Medulla oblongata (tissue), 1 donor: ENCODE results near the gene CDH4.

Experiments used
- DNase-seq: peaks from one replicate; pipeline ENCODE4 v3.0.0-alpha.2; 2015; ENCODE audit errors: extremely low spot score

CDH4 gene

DNA sequence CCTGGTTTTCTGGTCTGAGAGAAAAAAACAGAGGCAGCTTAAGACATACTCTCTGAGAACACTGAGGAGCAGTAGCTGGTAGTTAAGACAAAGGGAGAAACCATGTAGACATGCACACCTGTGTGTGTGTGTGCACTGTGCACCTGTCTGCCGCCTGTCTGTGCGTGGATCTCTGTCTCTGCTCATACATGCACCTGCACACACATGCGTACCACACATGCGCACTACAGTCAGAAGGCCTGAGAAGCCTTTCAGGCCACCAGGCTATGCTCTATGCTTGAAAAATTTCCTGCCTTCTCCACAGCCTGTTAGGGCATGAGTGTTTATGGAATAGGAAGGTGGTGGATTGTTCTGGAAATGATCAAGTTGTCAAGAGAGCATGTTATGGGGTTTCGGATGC, 103.5 kb downstream of the CDH4 start:
- DNase-seq: no peak

- no peak for DNase-seq
Measured at GRCh38 chr20:61356196-61356595, 104.1 kb downstream of the CDH4 start.

GRCh38 chr20:61357119-61357518, 105.1 kb downstream of the CDH4 start:
- DNase-seq: no peak

- DNase-seq: no peak
Measured at GRCh38 chr20:61359254-61359653, 107.2 kb downstream of the CDH4 start.

GRCh38 chr20:61360296-61360695, 108.2 kb downstream of the CDH4 start:
- no peak for DNase-seq

DNA sequence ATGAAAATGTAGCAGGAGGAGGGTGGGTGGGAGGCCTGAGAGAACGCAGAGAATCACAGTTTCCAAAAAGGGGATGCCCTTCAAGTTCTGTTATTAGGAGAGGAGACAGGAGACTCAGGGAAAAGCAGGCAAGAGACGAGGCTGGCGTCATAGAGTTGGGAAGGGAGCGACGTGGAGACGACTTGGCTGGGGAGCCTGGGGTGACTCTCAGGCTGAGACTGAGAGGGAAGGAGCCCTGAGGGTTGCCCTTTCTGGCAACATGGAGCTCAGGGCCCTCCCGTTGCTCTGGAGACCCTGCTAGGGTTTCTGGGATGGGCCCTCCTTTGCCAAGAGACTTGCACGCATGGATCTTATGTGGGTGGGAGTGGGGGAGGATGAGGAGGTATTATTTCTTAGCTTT, 108.9 kb downstream of the CDH4 start:
- DNase-seq: no peak

DNA sequence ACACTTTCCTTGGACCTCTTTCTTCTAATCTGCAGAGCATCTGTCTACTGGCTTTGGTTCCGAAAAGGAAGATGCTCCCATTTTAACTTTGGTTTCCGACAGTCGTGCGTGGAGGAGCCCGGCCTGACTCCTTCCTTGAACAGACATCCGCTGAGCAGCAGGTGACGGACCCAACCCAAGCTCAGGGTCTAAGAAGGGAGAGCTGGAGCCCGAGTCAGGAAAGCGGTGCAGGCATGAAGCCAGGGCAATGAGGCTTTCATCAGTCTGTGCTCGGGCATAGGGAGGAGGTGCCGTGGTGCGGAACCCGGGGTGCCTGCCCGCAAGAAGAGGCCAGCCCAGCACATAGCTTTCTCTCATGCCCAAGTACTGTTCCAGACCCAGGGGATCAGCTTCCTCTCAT, 109.4 kb downstream of the CDH4 start:
- no peak for DNase-seq

DNA sequence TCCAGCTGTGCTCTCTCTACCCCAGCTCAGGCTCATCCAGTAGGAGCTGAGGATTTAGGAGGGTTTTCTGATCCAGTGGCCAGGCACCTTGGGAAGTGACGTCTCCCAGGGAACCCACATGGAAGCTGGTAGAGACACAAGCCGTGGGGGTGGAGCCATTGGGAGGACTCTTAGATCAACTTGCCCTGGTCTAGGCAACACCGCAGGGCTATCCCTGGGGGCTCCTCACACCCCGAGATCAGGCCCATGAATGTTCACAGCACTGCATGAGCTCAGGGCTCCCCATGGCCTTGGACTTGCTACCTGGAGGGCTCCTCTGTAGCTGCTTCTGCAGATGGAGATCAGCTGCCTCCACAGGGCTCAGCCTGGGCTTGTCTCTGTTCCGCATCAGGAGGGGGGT, 112.1 kb downstream of the CDH4 start:
- DNase-seq: no peak

GRCh38 chr20:61366914-61367313, 114.9 kb downstream of the CDH4 start:
- no peak for DNase-seq

- DNase-seq: no peak
Measured at GRCh38 chr20:61369731-61370520, 117.9 kb downstream of the CDH4 start.

- DNase-seq: peak; percentile 50
Measured at GRCh38 chr20:61370841-61371303, 118.8 kb downstream of the CDH4 start.

GRCh38 chr20:61371501-61372136, 119.6 kb downstream of the CDH4 start:
- no peak for DNase-seq

DNA sequence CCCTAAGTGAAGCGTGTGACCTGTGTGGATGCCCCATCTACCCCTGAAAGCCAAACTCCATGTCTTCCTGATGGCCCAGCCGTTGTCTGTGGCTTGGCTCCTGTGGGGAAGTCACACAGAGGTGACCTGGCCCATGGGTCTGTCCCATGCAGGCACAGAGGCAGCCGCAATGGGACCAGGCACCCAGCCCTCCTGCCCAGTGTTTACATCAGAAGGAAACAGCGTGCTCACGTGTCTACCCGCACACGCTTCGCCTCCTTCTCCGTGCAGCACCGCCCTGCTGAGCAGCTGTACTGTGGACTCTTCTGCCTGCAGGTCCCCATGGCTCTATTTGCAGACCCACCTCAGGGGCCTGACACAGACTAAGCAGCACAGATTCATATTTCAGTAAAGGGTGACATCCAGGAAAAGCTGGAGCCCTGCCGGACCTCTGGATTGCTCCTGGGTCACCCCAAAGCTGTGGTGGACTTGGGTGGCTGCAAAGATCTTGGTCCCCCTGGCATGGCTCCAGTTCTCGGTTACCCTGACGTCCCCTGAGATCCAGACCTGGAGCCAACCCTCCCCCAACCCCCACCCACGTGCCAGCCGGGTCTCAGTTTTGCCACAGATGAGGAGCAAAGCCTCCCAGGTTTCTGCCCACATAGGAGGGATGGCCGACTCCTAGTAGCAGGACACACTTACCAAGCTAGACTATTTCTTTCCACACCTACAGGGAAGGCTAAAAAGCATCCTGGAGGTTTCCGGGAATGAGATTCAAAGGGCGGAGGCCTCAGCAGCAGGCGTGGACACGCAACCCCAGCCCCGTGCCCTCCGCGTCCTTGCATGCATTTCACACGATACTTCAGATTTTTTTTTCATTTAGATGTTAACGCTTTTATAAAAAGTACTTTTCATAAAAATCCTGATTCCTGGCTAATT, 120.3 kb downstream of the CDH4 start:
- no peak for DNase-seq

GRCh38 chr20:61373055-61373399, 121.0 kb downstream of the CDH4 start:
- DNase-seq: no peak

DNA sequence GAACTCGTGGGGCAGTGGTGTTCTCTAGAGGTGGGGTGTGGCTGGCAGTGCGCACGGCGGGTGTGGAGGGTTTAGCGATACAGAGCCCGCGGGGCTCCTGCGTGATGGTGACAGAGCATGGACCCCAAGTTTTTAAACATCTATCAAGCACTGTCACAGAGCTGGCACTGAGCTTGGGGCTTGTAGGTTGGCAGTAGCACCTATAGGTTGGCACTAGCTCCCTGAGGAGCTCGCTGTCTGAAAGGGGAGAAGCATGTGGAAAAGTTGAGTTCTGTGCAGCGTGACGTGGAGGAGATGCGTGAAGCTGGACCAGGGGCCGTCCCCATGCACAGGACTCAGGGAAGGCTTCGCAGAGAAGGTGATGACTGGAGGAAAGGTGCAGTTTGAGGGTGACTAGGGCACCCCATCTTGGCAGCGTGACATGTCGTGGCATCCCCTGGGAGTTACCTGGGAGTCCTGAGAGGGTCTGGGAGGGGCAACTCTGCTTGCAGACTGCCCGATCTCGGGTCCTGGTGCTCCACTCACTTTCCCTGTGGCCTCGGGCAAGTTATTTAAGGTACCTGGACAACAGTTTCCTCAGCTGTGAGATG, 122.0 kb downstream of the CDH4 start:
- no peak for DNase-seq

GRCh38 chr20:61376541-61377240, 124.6 kb downstream of the CDH4 start:
- no peak for DNase-seq

DNA sequence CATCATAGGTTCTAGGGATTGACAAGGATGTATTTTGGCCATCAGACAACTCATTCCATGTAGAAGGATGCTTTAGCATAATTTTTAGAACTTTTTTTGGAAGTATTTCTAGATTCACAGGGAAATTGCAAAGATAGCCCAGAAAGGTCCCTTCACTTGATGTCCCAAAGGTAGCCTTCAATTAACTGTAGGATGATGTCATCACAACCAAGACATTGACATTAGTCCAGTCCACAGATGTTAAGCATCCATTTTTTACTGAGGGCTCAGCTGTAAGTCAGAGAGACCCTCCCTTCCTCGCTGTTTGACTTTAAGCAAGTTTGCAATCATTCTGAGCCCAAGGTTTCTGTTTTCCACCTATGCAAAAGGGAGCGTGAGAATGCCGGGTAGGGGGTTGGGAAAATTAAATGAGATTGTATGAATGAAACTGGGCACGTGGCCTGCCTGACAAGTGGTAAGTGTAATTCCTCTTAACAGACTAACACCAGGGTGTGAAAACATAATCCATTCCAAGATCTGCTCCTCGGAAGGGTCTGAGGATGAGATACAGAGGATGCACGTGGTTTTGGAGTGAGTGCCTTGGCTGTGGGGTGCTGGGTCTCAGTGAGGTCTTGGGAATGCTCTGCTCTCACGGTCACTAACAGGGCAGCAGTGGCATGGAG, 126.8 kb downstream of the CDH4 start:
- no peak for DNase-seq

DNA sequence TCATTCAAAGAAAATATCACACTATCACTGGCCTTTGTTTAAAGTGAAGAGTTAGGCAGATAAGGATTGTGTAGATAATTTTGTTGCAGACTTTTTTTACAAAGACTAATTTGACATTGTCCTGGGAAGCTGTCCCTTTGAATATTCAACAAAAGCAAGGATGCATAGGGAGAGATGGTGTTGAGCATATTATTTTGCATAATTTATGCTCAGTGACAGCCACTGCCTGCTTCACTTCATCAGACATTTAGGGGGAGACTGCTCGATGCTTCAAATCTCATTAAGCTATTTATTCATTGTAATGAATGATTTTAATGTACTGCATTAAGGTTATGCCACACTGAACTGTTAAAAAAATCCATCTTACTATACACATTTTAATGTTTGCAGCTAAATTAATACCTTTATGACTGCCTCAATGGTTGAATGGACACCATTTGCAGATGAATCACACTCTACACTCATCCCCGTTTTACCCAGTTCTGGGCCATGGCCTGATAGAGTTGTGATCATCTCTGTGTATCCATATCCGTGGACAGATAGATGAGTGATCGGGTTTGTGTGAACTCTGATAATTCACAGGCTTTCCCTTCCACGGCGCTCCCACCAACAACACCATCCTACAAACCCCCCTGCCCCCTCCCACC, 128.0 kb downstream of the CDH4 start:
- DNase-seq: no peak

DNA sequence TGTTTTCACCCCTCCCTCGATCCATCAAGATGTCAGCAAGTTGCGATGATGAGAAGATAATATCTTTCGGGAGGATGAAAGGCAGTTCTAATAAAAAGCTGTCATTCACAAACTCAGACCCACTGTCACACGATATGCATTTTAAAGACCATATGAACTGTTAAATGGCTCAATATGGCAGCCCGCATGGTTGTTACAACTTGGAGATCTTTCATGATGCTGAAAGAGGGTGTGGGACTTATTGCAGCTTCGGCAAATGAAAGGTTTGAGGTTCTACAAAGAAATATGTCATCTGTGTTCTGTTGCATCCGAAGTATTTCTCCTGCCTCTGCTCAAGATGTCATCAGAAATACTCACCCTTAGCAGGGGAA, 128.5 kb downstream of the CDH4 start:
- no peak for DNase-seq

- no peak for DNase-seq
Measured at GRCh38 chr20:61382194-61382593, 130.1 kb downstream of the CDH4 start.
